GM20000 (cell line): ENCODE results near the gene MROH2A.

Experiments
- DNase-seq: peaks from one replicate; pipeline ENCODE4 v3.0.0; 2012; ENCODE audit warnings: low spot score
- CTCF ChIP-seq: IDR thresholded peaks from 2 replicates; pipeline ENCODE4 v1.5.1; 2012; ENCODE audit warnings: mild to moderate bottlenecking, control low read depth; ENCODE audit errors: extremely low read depth, missing control alignments

MROH2A gene

DNA sequence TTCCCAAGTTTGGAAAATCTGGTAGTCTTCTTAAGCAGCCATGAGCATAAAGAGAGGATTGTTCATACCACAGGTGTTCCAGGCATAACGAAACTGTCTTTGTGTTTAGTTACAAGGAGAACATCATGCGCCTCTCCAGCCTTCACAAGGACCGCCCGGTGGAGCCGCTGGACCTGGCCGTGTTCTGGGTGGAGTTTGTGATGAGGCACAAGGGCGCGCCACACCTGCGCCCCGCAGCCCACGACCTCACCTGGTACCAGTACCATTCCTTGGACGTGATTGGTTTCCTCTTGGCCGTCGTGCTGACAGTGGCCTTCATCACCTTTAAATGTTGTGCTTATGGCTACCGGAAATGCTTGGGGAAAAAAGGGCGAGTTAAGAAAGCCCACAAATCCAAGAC, 6.0 kb upstream of the MROH2A start:
- TF ChIP-seq CTCF, result no peak

DNA sequence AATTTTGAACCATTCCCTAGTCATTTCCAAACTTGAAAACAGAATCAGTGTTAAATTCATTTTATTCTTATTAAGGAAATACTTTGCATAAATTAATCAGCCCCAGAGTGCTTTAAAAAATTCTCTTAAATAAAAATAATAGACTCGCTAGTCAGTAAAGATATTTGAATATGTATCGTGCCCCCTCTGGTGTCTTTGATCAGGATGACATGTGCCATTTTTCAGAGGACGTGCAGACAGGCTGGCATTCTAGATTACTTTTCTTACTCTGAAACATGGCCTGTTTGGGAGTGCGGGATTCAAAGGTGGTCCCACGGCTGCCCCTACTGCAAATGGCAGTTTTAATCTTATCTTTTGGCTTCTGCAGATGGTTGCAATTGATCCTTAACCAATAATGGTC, 5.5 kb upstream of the MROH2A start:
- DNase-seq, result no peak
- no peak for TF ChIP-seq CTCF

More for the DNA sequence above, 6.0 kb upstream of the MROH2A start:
- DNase-seq, result no peak

GRCh38 chr2:233773854-233774253, 4.3 kb upstream of the MROH2A start:
- DNase-seq, result no peak
- TF ChIP-seq CTCF, result no peak

GRCh38 chr2:233775414-233775813, 2.7 kb upstream of the MROH2A start:
- no peak for TF ChIP-seq CTCF
- DNase-seq, result no peak

DNA sequence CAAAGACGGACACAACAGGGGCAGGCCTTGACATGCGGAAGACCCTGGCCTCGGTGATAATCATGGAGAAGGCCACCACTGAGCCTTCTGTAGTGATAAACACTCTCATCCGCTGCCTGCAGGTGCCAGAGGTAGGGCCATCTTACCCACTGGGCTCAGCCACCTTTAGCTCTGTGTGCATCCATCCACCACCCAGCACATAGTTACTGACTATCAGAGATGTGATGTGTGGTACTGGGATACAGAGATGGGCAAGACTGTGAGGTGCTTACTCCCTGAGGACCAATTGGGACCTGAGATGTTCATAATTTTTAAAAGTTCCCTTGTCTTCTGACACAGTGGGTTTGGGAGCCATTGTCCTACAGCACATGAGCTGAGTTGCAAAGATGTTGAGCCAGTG, 1.6 kb downstream of the MROH2A start:
- TF ChIP-seq CTCF, result no peak
- no peak for DNase-seq

GRCh38 chr2:233780771-233781170, 2.6 kb downstream of the MROH2A start:
- TF ChIP-seq CTCF, result no peak
- no peak for DNase-seq

GRCh38 chr2:233789554-233789953, 11.4 kb downstream of the MROH2A start:
- TF ChIP-seq CTCF, result no peak
- no peak for DNase-seq
